Measurements from ENCODE around the gene RBM20. TPM values are rescaled to one million over a fixed set of nuclear protein-coding genes. Genes with fewer than 3 reads are reported as not detected.

The RBM20 gene
- total and polyA plus RNA-seq, 2 of the 13 experiments (the other 11 are each of a cell fraction or from before 2014, with no cell fraction given): 0.02 to 0.22 TPM

- POLR2A ChIA-PET: no interaction called here
- CTCF ChIA-PET (ENCODE audit: low intra/inter-chr PET ratio, low total read pairs): no interaction called here
- FAIRE-seq: no peak
- H3K4me3 ChIP-seq (replicated peaks in 1 of 3; ENCODE audit: insufficient read depth in 1 of 3, low read depth in 2 of 3, low read length in 3 of 3): no peak overlapping the region
- no peaks in the 10 kb centered on the region for H3K4me1 ChIP-seq (ENCODE audit: insufficient read depth, low read length)
- no peak overlapping the region for H3K4me2 ChIP-seq (ENCODE audit: low read depth, low read length)
- no peaks in the 10 kb centered on the region for H3K9me3 ChIP-seq (ENCODE audit: low read length)
- 59% methylated on average over 10 of the region's 10 CpGs for WGBS (ENCODE audit: low lambda C conversion rate)
- H3K36me3 ChIP-seq (replicated peaks in 1 of 2; ENCODE audit: control insufficient read depth in 1 of 2, insufficient read depth in 2 of 2, low read length in 2 of 2): no peaks in the 10 kb centered on the region
- H3K9ac ChIP-seq (ENCODE audit: insufficient read depth, low read depth, low read length): no peak overlapping the region
- H3K27me3 ChIP-seq (ENCODE audit: control insufficient read depth in 1 of 2, insufficient read depth in 2 of 2, low read length in 2 of 2): peaks cover 0 to 3% of the 10 kb centered on the region in 2 experiments; a peak in 1 of 5 replicates
- H2AFZ ChIP-seq (ENCODE audit: low read length): no peak overlapping the region
- in situ Hi-C loops (cut with HindIII; ENCODE audit: extremely low pct_ligation_motif_present, low pct_unique_long_range_greater_than_20kb) (no loop called here), intact Hi-C loops (cut with micrococcal nuclease; ENCODE audit: unreplicated experiment) (no loop called here)
- H3K79me2 ChIP-seq (ENCODE audit: insufficient read depth, low read length): no peaks in the 10 kb centered on the region
- DNase-seq (ENCODE audit: low spot score): no peak
- no peak for TF ChIP-seq TEAD2 (CRISPR knock-in tag; IDR thresholded peaks at IDR 0.05)
- no peak for TF ChIP-seq CSRNP1 (CRISPR knock-in tag; IDR thresholded peaks at IDR 0.05)
- no peak for TF ChIP-seq DNMT1 (CRISPR knock-in tag; IDR thresholded peaks at IDR 0.05)
- no peak for TF ChIP-seq RFX3 (CRISPR knock-in tag; IDR thresholded peaks at IDR 0.05)
- no peak for TF ChIP-seq ZNF790 (CRISPR knock-in tag; IDR thresholded peaks at IDR 0.05; ENCODE audit: borderline replicate concordance)
- no peak for TF ChIP-seq ZNF672 (CRISPR knock-in tag; IDR thresholded peaks at IDR 0.05)
- TF ChIP-seq THYN1 (CRISPR knock-in tag; IDR thresholded peaks at IDR 0.05; ENCODE audit: borderline replicate concordance, low read depth): no peak
- TF ChIP-seq, protein P1, sequence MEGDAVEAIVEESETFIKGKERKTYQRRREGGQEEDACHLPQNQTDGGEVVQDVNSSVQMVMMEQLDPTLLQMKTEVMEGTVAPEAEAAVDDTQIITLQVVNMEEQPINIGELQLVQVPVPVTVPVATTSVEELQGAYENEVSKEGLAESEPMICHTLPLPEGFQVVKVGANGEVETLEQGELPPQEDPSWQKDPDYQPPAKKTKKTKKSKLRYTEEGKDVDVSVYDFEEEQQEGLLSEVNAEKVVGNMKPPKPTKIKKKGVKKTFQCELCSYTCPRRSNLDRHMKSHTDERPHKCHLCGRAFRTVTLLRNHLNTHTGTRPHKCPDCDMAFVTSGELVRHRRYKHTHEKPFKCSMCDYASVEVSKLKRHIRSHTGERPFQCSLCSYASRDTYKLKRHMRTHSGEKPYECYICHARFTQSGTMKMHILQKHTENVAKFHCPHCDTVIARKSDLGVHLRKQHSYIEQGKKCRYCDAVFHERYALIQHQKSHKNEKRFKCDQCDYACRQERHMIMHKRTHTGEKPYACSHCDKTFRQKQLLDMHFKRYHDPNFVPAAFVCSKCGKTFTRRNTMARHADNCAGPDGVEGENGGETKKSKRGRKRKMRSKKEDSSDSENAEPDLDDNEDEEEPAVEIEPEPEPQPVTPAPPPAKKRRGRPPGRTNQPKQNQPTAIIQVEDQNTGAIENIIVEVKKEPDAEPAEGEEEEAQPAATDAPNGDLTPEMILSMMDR (CRISPR knock-in tag; IDR thresholded peaks at IDR 0.05): no peak
- TF ChIP-seq ZNF546 (CRISPR knock-in tag; conservative IDR thresholded peaks at IDR 0.05): no peak
- TF ChIP-seq TCF7L2 (IDR thresholded peaks at IDR 0.05; ENCODE audit: low read depth, low read length): no peak
- TF ChIP-seq PRDM4 (CRISPR knock-in tag; IDR thresholded peaks at IDR 0.05; ENCODE audit: borderline replicate concordance): no peak
- no peak for TF ChIP-seq ZNF230 (CRISPR knock-in tag; IDR thresholded peaks at IDR 0.05)
- H3K27ac ChIP-seq (ENCODE audit: extremely low read length, insufficient read depth, low read length): no peak overlapping the region
- no peak for ATAC-seq
- BruUV-seq (replicated peaks): no TSS peak
- no peaks in the 10 kb centered on the region for H4K20me1 ChIP-seq (ENCODE audit: insufficient read depth, low read length)
Observed at GRCh38 chr10:110699859-110700468, 55.8 kb downstream of the RBM20 start.
